ENCODE data around the gene CEP170.
A peak's percentile ranks its signal among the peaks of the same experiment; 100 is the strongest.

Gene CEP170

DNA sequence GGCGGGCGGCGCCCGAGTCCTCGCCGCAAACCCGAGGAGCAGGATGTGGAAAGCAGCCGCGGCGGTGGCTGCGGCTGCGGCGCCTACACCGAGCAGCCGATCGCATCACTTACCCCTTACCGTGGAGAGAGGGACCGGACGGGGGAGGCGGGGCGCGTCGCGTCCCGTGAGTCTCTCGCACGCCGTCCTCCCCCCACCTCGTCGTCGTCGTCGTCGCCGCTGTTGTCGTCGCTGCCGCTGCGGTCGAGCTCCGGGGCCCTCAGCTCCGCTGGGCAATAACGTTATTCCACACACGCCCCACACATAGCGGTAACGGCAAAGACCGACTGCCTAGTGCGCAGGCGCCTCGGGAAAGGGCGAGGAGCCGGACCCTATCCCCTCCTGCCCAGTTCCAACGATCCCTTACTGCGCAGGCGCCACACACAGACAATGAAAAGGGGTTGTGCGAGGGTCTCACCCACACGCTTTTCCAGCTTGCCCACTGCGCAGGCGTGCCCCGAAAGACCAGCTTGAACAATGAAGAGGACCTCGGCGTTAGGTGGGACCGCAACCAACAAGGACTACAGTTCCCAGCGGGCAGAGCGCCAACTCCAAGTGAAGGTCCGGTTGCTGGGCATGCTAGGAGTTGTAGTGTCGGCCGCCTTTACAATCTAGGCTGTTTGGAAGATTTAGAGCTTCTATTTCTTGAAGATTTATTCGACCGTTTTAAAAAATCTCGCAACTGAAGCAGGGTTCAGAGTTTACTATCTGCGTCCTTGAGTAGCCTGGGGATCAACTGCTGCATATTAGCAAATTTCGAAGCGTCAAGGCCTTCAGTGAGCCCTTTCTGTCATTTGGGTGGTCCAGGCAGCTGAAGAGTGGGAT is at the start of gene CEP170:
Gene CEP170, minus strand, starts transcription at position 355 of the 864 bp plus-strand sequence. CDS start 30,001 bp downstream, outside the sequence.
- DNase-seq = peak; percentile 94
- H3K27me3 Mint-ChIP-seq = no peaks in the 10 kb centered on the region
- H3K27ac Mint-ChIP-seq = peak within 1 kb of the TSS; percentile 98
- ATAC-seq (replicated peaks) = peak; percentile 73 to 74
- H3K9me3 Mint-ChIP-seq = no peaks in the 10 kb centered on the region
- H3K4me1 Mint-ChIP-seq = peaks cover 10 to 20% of the 10 kb centered on the region in 2 donors
- peak within 1 kb of the TSS; percentile 93 to 99 for H3K4me3 Mint-ChIP-seq
- H3K36me3 Mint-ChIP-seq = peaks cover 7 to 10% of the 10 kb centered on the region in 2 donors

DNA sequence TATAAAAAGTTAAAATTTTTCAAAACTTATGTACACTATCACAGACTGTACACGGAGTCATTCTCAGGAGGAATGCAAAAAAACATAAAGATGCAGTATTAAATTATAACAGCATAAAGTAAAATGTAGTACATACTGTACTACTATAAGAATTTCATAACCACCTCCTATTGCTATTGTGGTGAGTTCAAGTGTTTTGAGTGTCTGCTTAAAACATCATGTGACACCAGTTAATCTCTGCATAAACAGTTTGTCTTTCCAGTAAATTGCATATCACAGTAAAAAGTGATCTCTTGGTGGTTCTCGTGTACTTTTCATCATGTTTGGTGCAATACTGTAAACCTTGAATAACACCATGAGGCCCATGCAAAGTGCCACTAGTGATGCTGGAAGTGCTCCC is 46.0 kb upstream of the CEP170 start:
- no peak for ATAC-seq (replicated peaks)
- peaks cover 1 to 6% of the 10 kb centered on the region in 2 donors for H3K4me1 Mint-ChIP-seq
- no peaks in the 10 kb centered on the region for H3K27me3 Mint-ChIP-seq
- no peak for DNase-seq
- H3K4me3 Mint-ChIP-seq = no peak overlapping the region
- H3K36me3 Mint-ChIP-seq = peaks cover 45 to 46% of the 10 kb centered on the region in 2 donors
- peaks cover 0 to 1% of the 10 kb centered on the region in 2 donors for H3K9me3 Mint-ChIP-seq
- no peak overlapping the region for H3K27ac Mint-ChIP-seq

DNA sequence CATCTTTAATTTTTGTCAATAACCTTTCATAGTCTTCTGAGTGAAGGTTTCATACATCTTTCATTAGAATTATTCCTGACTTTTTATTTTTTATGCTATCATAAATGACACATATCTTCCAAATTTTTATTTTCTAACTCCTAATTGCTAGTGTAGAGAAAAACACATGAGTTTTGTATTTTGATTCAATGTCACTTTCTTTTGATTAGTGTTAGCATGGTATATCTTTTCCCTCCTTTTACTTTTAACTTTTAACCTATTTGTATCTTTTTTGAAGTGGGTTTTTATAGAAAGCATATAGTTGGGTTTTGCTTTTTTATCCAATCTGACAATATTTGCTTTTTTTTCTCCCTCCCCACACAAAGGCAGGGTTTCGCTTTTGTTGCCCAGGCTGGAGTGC is 44.0 kb upstream of the CEP170 start:
- peaks cover 8% of the 10 kb centered on the region in 2 donors for H3K9me3 Mint-ChIP-seq

GRCh38 chr1:243294723-243295121 is 39.6 kb upstream of the CEP170 start:
- H3K27ac Mint-ChIP-seq = no peak overlapping the region
- H3K36me3 Mint-ChIP-seq = peaks cover 59 to 81% of the 10 kb centered on the region in 2 donors
- H3K4me1 Mint-ChIP-seq = peaks cover 7 to 17% of the 10 kb centered on the region in 2 donors
- H3K9me3 Mint-ChIP-seq = peaks cover 9 to 16% of the 10 kb centered on the region in 2 donors
- DNase-seq = no peak
- no peaks in the 10 kb centered on the region for H3K27me3 Mint-ChIP-seq
- no peak overlapping the region for H3K4me3 Mint-ChIP-seq
- no peak for ATAC-seq (replicated peaks)

More for the DNA sequence above, 44.0 kb upstream of the CEP170 start:
- Mint-ChIP-seq H3K4me3 (no peak overlapping the region), H3K27ac (no peak overlapping the region), H3K4me1 (peaks cover 7 to 16% of the 10 kb centered on the region in 2 donors), H3K27me3 (no peaks in the 10 kb centered on the region), H3K36me3 (peaks cover 59 to 64% of the 10 kb centered on the region in 2 donors)
- no peak for ATAC-seq (replicated peaks)
- DNase-seq = no peak

DNA sequence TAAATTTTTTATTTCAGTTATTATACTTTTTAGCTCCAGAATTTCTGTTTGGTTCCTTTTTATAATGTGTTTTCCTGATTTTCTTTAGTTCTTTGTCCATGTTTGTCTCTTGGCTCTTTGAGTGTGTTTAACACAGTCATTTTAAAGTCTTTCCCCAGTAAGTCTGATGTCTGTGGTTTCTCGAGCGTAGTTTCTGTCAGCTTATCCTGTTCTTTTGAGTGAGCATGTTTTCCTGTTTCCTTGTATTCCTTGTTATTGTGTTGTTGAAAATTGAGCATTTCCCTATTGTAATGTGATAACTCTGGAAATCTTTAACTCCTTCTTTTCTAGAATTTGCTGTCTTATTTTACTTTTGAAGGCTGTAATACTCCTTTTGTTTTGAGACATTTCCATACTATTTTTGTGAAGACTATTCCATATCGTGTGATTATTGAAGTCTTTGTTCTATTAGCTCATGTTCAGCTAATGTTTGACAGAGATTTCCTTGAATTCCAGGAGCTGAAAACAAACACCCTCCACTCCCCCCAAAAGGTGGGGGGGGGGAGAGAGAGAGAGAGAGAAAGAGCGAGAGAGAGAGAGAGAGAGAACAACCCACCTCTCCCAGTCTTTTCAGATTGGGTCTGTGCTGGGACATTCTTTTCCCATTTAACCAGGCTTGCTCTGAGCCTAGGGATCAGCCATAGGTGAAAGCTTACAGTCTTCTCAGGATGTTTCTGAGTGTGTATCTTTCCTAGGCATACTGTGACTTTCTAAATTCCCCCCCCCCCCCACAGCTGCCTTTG is 39.1 kb upstream of the CEP170 start:
- no peak overlapping the region for H3K27ac Mint-ChIP-seq
- H3K4me1 Mint-ChIP-seq = peaks cover 9 to 23% of the 10 kb centered on the region in 2 donors
- peaks cover 61 to 81% of the 10 kb centered on the region in 2 donors for H3K36me3 Mint-ChIP-seq
- peaks cover 9 to 16% of the 10 kb centered on the region in 2 donors for H3K9me3 Mint-ChIP-seq
- H3K27me3 Mint-ChIP-seq = no peaks in the 10 kb centered on the region
- ATAC-seq (replicated peaks) (no peak), DNase-seq (no peak)
- H3K4me3 Mint-ChIP-seq = no peak overlapping the region

DNA sequence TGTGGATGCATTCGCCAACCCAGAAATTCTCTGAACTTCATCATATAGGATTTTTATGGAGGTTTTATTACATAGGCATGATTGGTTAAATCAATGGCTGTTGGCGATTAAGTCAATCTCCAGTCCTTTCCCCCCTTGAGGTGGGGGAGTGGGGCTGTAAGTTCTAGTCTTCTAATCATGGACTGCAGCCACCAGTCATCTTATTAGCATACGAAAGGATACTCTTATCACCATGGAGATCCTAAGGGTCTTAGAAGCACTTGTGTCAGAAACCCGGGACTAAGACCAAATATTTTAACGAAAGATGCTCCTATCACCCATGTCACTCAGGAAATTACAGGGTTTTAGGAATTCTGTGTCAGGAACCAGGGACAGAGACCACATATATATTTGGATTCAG is 37.0 kb upstream of the CEP170 start:
- DNase-seq (no peak), ATAC-seq (replicated peaks) (no peak)
- no peak overlapping the region for H3K4me3 Mint-ChIP-seq
- peaks cover 11 to 34% of the 10 kb centered on the region in 2 donors for H3K4me1 Mint-ChIP-seq
- H3K27me3 Mint-ChIP-seq = no peaks in the 10 kb centered on the region
- no peak overlapping the region for H3K27ac Mint-ChIP-seq
- peaks cover 9 to 16% of the 10 kb centered on the region in 2 donors for H3K9me3 Mint-ChIP-seq
- peaks cover 53 to 84% of the 10 kb centered on the region in 2 donors for H3K36me3 Mint-ChIP-seq

DNA sequence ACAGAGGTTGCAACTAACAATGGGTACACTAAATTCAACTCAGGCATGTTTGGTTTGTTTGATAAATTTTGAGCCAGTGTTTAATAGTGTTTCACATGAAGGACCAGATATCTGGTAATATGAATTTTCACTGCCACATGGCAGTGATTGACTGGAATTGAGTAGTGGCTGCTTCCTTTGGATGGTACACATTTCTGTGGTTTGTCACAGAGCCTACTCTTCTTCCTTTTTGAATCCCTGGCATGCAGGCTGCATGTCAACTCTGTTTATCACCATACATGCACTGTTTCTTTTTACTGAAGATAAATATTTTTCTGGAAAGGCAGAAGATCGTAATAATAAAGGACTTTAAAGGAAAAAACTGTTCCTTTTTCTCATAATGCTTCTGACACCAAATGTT is 36.2 kb upstream of the CEP170 start:
- no peak for DNase-seq
- H3K4me1 Mint-ChIP-seq = peaks cover 13 to 42% of the 10 kb centered on the region in 2 donors
- H3K36me3 Mint-ChIP-seq = peaks cover 52 to 80% of the 10 kb centered on the region in 2 donors
- H3K4me3 Mint-ChIP-seq = no peak overlapping the region
- peaks cover 9 to 16% of the 10 kb centered on the region in 2 donors for H3K9me3 Mint-ChIP-seq
- no peak overlapping the region for H3K27ac Mint-ChIP-seq
- H3K27me3 Mint-ChIP-seq = no peaks in the 10 kb centered on the region
- no peak for ATAC-seq (replicated peaks)

DNA sequence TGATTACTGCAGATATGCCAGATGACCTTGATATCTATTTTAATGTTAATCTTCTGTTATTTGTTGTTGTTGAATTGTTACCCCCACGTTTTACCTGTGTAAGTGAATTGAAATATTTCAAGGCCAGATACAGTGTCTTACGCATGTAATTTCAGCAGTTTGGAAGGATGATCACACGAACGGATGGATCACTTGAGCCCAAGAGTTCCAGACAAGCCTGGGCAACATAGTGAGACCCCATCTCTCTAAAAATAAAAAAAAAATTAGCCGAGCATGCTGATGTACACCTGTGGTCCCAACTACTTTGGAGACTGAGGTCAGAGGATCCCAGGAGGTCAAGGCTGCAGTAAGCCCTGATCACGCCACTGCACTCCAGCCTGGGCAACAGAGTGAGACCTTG is 33.0 kb upstream of the CEP170 start:
- ATAC-seq (replicated peaks) = no peak
- Mint-ChIP-seq H3K27ac (peak overlapping the region; percentile 6), H3K9me3 (peaks cover 0 to 3% of the 10 kb centered on the region in 2 donors), H3K36me3 (peaks cover 36 to 74% of the 10 kb centered on the region in 2 donors), H3K4me1 (peaks cover 17 to 54% of the 10 kb centered on the region in 2 donors), H3K27me3 (no peaks in the 10 kb centered on the region), H3K4me3 (peak overlapping the region in 1 of 2 donors; percentile 19)
- DNase-seq = no peak

DNA sequence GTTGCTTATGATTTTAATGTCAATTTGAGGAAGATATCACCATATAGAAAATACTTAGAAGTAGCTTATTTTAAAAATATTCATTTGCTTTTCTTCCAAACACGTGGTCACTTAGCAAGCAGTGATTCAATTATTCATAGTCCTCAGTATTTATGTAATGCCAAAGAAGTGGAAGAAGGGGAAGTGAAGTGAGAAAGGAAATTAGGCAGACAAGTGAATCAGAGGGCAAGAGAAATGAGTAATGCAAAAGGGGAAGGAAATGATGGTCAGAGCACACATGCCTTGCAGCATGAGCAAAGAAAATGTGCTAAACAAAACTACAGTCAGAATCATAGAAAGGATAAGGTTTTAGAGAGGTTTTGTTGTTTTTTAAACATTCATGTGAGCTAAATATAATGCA is 32.6 kb upstream of the CEP170 start:
- H3K27ac Mint-ChIP-seq = peak overlapping the region; percentile 6
- H3K27me3 Mint-ChIP-seq = no peaks in the 10 kb centered on the region
- peak; percentile 42 for DNase-seq
- H3K9me3 Mint-ChIP-seq = peaks cover 0 to 4% of the 10 kb centered on the region in 2 donors
- peaks cover 36 to 73% of the 10 kb centered on the region in 2 donors for H3K36me3 Mint-ChIP-seq
- peak overlapping the region in 1 of 2 donors; percentile 19 for H3K4me3 Mint-ChIP-seq
- peak; percentile 91 to 93 for ATAC-seq (replicated peaks)
- peaks cover 18 to 54% of the 10 kb centered on the region in 2 donors for H3K4me1 Mint-ChIP-seq

- ATAC-seq (replicated peaks) = no peak
- Mint-ChIP-seq H3K27me3 (no peaks in the 10 kb centered on the region), H3K4me3 (no peak overlapping the region), H3K4me1 (peaks cover 18 to 54% of the 10 kb centered on the region in 2 donors), H3K36me3 (peaks cover 38 to 73% of the 10 kb centered on the region in 2 donors), H3K27ac (no peak overlapping the region), H3K9me3 (peaks cover 0 to 5% of the 10 kb centered on the region in 2 donors)
- no peak for DNase-seq
Measured at GRCh38 chr1:243287123-243287460, 32.0 kb upstream of the CEP170 start.

DNA sequence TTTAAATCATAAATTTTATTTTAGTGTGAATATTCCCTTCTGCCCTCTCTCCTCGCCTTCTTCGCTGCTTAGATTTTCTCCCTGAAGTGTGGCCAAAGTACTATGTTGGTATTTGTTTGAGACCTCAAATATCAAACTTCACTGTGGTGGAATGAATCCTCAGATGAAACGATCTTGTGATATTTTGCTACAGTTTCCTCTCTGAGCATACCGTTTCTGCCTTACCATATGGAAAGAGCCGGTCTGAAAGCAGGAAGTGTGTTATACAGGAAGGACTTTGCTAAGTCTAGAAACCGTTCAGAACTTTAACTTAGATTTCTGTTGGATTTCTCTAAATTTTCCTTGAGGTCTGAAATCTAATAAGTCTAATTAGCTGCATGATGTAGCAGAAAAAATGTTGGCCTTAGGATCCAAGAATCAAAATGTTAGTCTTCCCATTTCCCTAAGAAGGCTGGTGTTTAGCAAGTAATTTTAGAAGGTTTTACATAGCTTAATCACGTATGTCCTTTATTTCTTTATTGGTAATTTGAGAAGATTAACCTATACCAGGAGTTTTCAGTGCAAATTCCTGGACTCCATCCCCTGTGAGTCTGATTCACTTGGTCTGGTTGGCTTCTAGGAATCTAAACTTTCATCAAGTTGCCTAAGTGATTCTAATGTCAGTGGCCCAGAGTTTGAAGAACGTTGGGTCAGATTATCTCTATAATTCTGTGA is 31.5 kb upstream of the CEP170 start:
- Mint-ChIP-seq H3K4me3 (peak overlapping the region; percentile 36 to 37), H3K36me3 (peaks cover 43 to 73% of the 10 kb centered on the region in 2 donors), H3K4me1 (peaks cover 18 to 54% of the 10 kb centered on the region in 2 donors), H3K9me3 (peaks cover 0 to 5% of the 10 kb centered on the region in 2 donors), H3K27me3 (no peaks in the 10 kb centered on the region), H3K27ac (peak overlapping the region; percentile 21)
- ATAC-seq (replicated peaks) (no peak), DNase-seq (no peak)

DNA sequence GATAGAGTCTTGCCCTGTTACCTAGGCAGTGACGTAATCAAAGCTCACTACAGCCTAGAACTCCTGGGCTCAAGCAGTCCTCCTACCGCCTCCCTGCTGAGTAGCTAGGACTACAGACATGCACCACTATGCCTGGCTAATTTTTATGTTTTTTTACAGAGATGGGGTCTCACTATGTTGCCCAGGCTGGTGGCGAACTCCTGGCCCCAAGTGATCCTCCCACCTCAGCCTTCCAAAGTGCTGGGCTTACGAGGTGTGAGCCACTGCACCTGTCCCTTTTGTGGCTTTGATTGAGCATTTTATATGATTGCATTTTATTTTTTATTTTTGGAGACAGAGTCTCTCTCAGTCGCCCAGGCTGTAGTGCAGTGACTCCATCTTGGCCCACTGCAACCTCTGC is 26.6 kb upstream of the CEP170 start:
- peaks cover 42 to 65% of the 10 kb centered on the region in 2 donors for H3K36me3 Mint-ChIP-seq
- H3K27ac Mint-ChIP-seq = no peak overlapping the region
- peaks cover 18 to 36% of the 10 kb centered on the region in 2 donors for H3K4me1 Mint-ChIP-seq
- H3K27me3 Mint-ChIP-seq = no peaks in the 10 kb centered on the region
- no peak overlapping the region for H3K4me3 Mint-ChIP-seq
- H3K9me3 Mint-ChIP-seq = peaks cover 0 to 5% of the 10 kb centered on the region in 2 donors
- no peak for ATAC-seq (replicated peaks)
- DNase-seq = no peak

DNA sequence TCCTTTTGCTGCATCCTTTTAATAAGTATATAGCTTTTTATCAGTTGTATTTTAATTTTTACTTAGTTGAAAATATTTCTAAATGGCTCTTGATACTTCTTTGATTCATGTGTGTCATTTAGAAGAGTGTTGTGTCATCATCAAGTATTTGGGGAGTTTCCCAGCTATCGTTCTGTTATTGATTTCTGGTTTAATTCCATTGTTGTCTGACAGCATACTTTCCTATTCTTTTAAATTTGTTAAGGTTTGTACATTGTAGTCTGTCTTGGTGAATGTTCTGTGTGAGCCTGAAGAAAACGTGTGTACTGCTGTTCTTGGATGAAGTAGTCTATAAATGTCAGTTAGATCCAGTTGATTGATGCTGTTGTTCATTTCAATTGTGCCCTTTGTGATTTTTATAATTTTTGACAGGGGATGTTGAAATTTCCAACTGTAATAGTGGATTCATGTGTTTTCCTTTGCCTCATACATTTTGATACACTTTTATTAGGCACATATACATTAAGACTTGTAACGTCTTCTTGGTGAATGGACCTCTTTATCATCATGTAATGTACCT is 25.6 kb upstream of the CEP170 start:
- Mint-ChIP-seq H3K9me3 (peaks cover 0 to 5% of the 10 kb centered on the region in 2 donors), H3K27ac (no peak overlapping the region), H3K4me1 (peaks cover 16 to 25% of the 10 kb centered on the region in 2 donors), H3K36me3 (peaks cover 44 to 66% of the 10 kb centered on the region in 2 donors), H3K27me3 (no peaks in the 10 kb centered on the region), H3K4me3 (no peak overlapping the region)
- no peak for DNase-seq
- no peak for ATAC-seq (replicated peaks)

All from stimulated activated naive B cell treated with anti-CD40 and anti-IgM and Interleukin-4, amounts not matched to agents 10 μg/mL and 1 μg/mL and 100 μg/mL, for 72 hours (primary cell).